ENCODE measurements around the gene TUSC2.

TUSC2 gene

DNA sequence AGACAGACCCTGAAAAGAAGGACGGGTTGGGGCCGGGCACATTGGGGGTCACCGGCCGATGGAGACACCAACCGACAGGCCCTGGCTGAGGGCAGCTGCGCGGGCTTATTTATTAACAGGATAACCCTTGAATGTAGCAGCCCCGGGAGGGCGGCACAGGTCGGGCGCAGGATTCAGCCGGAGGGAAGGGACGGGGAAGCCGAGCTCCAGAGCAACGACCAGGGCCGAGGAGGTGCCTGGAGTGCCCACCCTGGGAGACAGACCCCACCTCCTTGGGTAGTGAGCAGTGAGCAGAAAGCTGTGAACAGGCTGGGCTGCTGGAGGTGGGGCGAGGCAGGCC is 51.3 kb downstream of the TUSC2 start (continued):
- no peak for TF ChIP-seq ZSCAN23 (tag by site-specific recombination; IDR thresholded peaks at IDR 0.05)
- no peak for TF ChIP-seq ZNF37A (tag by site-specific recombination; IDR thresholded peaks at IDR 0.05)
- TF ChIP-seq ZNF658 (tag by site-specific recombination; IDR thresholded peaks at IDR 0.05) = no peak
- TF ChIP-seq ZNF585B (tag by site-specific recombination; IDR thresholded peaks at IDR 0.05) = no peak
- no peak for TF ChIP-seq SETDB1 (IDR thresholded peaks at IDR 0.05; ENCODE audit: insufficient read length, low read length)

DNA sequence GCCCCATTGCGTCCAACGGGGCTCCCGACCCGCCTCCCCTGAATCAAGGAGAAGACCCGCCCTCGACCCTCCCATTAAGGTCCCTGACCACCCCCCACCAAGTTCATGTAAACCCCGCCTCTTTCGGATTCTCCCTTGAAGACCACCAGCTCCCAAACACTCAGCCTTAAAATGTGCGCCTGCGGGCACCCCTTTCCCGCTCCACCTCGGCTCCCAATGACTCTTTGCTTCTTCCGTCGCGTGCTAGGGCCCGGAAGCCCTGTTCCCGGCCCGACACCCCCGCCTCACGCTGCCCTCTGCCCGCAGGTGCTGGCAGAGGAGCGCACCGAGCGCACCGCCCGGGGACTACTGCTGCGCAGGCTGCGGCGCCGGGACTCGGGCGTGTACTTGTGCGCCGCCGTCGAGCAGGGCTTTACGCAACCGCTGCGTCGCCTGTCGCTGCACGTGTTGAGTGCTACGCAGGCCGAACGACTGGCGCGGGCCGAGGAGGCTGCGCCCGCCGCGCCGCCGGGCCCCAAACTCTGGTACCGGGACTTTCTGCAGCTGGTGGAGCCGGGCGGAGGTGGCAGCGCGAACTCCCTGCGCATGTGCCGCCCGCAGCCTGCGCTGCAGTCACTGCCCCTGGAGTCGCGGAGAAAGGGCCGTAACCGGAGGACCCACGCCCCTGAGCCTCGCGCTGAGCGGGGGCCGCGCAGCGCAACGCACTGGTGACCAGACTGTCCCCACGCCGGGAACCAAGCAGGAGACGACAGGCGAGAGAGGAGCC is 51.8 kb downstream of the TUSC2 start:
- TF ChIP-seq TCF7L2 (IDR thresholded peaks at IDR 0.05; ENCODE audit: borderline replicate concordance, low read depth, low read length) (no peak), ZNF621 (tag by site-specific recombination; IDR thresholded peaks at IDR 0.05) (no peak), SP2 (tag by site-specific recombination; IDR thresholded peaks at IDR 0.05) (peak; percentile 1; the same call in 1 of the 2 replicates), ZNF555 (tag by site-specific recombination; conservative IDR thresholded peaks at IDR 0.05) (no peak)
- H3K4me3 ChIP-seq (ENCODE audit: low read depth, low read length) = no peak overlapping the region
- H3K27ac ChIP-seq (ENCODE audit: extremely low read depth, low read depth, low read length) = no peak overlapping the region
- H3K9me3 ChIP-seq (ENCODE audit: control insufficient read depth, insufficient read depth, low read depth, low read length) = no peaks in the 10 kb centered on the region
- H3K4me1 ChIP-seq (ENCODE audit: control insufficient read depth, insufficient read depth, low read length) = no peaks in the 10 kb centered on the region
- ChIA-PET CTCF (interaction anchor here (0.6 to 3.9 kb wide), 3 partner anchors 48 to 123 kb away, joined by 3 to 21 read pairs (median 18); partner anchors contain the start of gene HYAL2), POLR2A (interaction anchor here (0.6 to 0.8 kb wide), 2 partner anchors 53 to 133 kb away, joined by 3 to 10 read pairs; no protein-coding TSS in a partner anchor)
- H3K36me3 ChIP-seq (ENCODE audit: control insufficient read depth in 2 of 2, insufficient read depth in 1 of 2, low read length in 2 of 2) = no peaks in the 10 kb centered on the region

DNA sequence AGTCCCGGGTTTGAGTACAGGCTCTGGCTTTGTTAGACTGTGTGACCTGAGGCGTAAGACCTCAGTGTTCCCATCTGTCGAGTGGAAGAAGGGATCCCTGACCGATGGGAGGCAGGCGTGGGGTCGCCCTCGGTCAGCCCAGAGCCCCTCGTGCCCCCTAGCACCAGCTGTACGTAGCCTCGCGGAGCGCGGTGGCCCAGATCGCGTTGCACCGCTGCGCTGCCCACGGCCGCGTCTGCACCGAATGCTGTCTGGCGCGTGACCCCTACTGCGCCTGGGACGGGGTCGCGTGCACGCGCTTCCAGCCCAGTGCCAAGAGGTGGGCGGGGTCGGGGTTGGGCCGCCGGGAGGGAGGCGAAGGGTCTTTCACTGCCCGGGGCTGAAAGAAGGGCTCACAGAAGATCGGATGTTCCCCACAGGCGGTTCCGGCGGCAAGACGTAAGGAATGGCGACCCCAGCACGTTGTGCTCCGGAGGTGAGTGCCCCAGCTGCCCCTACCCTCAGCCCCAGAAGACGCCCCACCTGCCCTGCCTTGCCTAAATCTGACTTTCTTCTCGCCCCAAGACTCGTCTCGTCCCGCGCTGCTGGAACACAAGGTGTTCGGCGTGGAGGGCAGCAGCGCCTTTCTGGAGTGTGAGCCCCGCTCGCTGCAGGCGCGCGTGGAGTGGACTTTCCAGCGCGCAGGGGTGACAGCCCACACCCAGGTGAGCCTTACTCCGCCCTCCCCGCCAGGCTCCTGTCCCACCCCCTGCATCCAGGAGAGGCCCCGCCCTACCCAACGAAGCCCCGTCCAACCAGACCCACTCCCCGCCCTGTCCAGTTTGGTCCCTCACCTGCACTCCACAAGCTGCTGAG is 52.7 kb downstream of the TUSC2 start:
- Histone ChIP-seq H3K27ac (ENCODE audit: extremely low read depth, low read depth, low read length) (no peak overlapping the region), H3K4me3 (ENCODE audit: low read depth, low read length) (no peak overlapping the region), H3K4me1 (ENCODE audit: control insufficient read depth, insufficient read depth, low read length) (no peaks in the 10 kb centered on the region), H3K9me3 (ENCODE audit: control insufficient read depth, insufficient read depth, low read depth, low read length) (no peaks in the 10 kb centered on the region), H3K36me3 (ENCODE audit: control insufficient read depth in 2 of 2, insufficient read depth in 1 of 2, low read length in 2 of 2) (no peaks in the 10 kb centered on the region)
- TF ChIP-seq SP2 (tag by site-specific recombination; IDR thresholded peaks at IDR 0.05) = peak; percentile 25; the same call in 1 of the 2 replicates
- TF ChIP-seq TRIM28 (IDR thresholded peaks at IDR 0.05; ENCODE audit: borderline replicate concordance, low read length) = no peak
- CTCF ChIA-PET = interaction anchor here (0.6 to 2.2 kb wide), 19 partner anchors 10 to 83 kb away, joined by 3 to 21 read pairs (median 4); partner anchors contain the start of genes HYAL2, HYAL3 and NAA80
- POLR2A ChIA-PET = interaction anchor here (0.5 to 0.8 kb wide), 3 partner anchors 12 to 132 kb away, joined by 3 to 10 read pairs (median 3); no protein-coding TSS in a partner anchor
